ENCODE measurements around the gene CCDC141.

The CCDC141 gene

DNA sequence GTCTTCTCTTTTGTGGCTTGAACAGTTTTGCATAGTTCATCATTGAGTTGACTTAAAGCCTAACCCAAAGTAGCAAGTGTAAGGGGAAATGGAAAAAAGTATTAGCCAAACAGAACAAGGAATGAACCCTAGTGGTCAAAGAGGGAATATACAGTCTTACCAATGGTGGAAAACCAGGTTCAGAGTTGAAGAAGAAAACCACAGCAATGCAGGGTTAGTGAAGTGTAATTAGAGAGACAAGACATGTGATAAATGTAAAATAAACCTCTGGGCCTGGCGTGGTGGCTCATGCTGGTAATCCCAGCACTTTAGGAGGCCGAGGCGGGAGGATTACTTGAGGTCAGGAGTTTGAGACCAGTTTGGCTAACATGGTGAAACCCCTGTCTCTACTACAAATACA lies 245.1 kb downstream of the CCDC141 start:
- H4K20me1 ChIP-seq = no peaks in the 10 kb centered on the region

GRCh38 chr2:178800510-178800909 lies 249.4 kb downstream of the CCDC141 start:
- Histone ChIP-seq H3K36me3 (no peaks in the 10 kb centered on the region), H3K27ac (no peak overlapping the region), H3K9ac (no peak overlapping the region), H3K4me2 (no peak overlapping the region), H3K27me3 (no peaks in the 10 kb centered on the region), H3K4me1 (no peaks in the 10 kb centered on the region), H3K4me3 (no peak overlapping the region), H4K20me1 (no peaks in the 10 kb centered on the region), H3K9me3 (no peaks in the 10 kb centered on the region)
- TF ChIP-seq Cebpa-rat (IDR thresholded peaks at IDR 0.05) = no peak

More for the DNA sequence above, 245.1 kb downstream of the CCDC141 start:
- Histone ChIP-seq H3K9me3 (no peaks in the 10 kb centered on the region), H3K27me3 (no peaks in the 10 kb centered on the region), H3K4me2 (no peak overlapping the region), H3K4me1 (no peaks in the 10 kb centered on the region), H3K27ac (no peak overlapping the region), H3K4me3 (no peak overlapping the region), H3K36me3 (no peaks in the 10 kb centered on the region), H3K9ac (no peak overlapping the region)
- TF ChIP-seq Cebpa-rat (IDR thresholded peaks at IDR 0.05) = no peak

DNA sequence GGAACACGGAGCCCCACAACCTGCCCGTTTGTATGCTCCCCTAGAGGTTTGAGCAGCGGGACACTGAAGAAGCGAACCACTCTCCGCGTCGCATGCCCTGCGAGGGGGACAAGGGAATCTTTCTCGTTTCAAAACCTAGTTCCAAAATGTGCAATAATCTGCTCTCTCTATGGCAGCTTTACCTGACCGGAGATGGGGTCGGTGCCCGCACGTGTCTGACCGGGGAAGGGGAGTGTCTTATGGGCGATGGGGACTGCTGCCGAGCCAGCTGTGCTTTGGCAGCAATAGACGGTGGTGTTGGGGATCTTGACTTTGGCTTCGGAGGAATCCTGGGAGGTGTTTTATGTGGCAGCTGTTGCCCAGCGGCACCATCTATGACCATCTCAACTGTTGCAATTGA lies 250.6 kb downstream of the CCDC141 start:
- TF ChIP-seq Cebpa-rat (IDR thresholded peaks at IDR 0.05) = no peak
- H3K9ac ChIP-seq = no peak overlapping the region
- no peak overlapping the region for H3K4me2 ChIP-seq
- H3K36me3 ChIP-seq = no peaks in the 10 kb centered on the region
- no peaks in the 10 kb centered on the region for H3K9me3 ChIP-seq
- H3K4me1 ChIP-seq = no peaks in the 10 kb centered on the region
- no peaks in the 10 kb centered on the region for H3K27me3 ChIP-seq
- H3K27ac ChIP-seq = no peak overlapping the region
- no peaks in the 10 kb centered on the region for H4K20me1 ChIP-seq
- H3K4me3 ChIP-seq = no peak overlapping the region

GRCh38 chr2:178796079-178796677 lies 253.8 kb downstream of the CCDC141 start:
- Histone ChIP-seq H3K36me3 (no peaks in the 10 kb centered on the region), H3K27ac (no peak overlapping the region), H3K4me3 (no peak overlapping the region), H4K20me1 (no peaks in the 10 kb centered on the region), H3K9ac (no peak overlapping the region), H3K4me1 (no peaks in the 10 kb centered on the region), H3K27me3 (no peaks in the 10 kb centered on the region), H3K9me3 (no peaks in the 10 kb centered on the region), H3K4me2 (no peak overlapping the region)
- no peak for TF ChIP-seq Cebpa-rat (IDR thresholded peaks at IDR 0.05)

DNA sequence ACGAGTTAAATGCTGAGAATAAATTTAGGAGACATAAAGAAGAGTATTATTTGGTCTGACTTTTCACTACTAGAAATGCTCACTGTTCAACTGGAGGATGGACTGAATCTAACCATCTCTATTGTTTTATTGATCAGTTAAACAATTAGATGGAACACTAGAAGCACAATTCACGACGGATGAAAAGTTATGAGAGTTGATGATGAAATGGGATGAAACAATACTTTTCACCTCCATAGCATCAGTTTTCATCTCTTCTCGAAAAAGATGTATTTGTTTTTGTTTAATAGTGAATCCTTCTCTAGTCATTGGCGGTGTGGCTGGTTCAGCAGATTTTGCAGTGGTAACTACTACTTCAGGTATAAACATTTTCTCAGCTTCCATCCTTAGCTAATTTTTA lies 262.0 kb downstream of the CCDC141 start:
- H3K4me3 ChIP-seq = no peak overlapping the region
- H4K20me1 ChIP-seq = no peaks in the 10 kb centered on the region

GRCh38 chr2:178787155-178787554 lies 262.8 kb downstream of the CCDC141 start:
- Histone ChIP-seq H3K4me1 (no peaks in the 10 kb centered on the region), H3K4me3 (no peak overlapping the region), H4K20me1 (no peaks in the 10 kb centered on the region), H3K36me3 (no peaks in the 10 kb centered on the region), H3K4me2 (no peak overlapping the region), H3K9ac (no peak overlapping the region), H3K9me3 (no peaks in the 10 kb centered on the region), H3K27me3 (no peaks in the 10 kb centered on the region), H3K27ac (no peak overlapping the region)
- no peak for TF ChIP-seq Cebpa-rat (IDR thresholded peaks at IDR 0.05)

More for the DNA sequence above, 262.0 kb downstream of the CCDC141 start:
- Histone ChIP-seq H3K4me1 (no peaks in the 10 kb centered on the region), H3K36me3 (no peaks in the 10 kb centered on the region), H3K27me3 (no peaks in the 10 kb centered on the region), H3K9me3 (no peaks in the 10 kb centered on the region), H3K27ac (no peak overlapping the region), H3K9ac (no peak overlapping the region), H3K4me2 (no peak overlapping the region)
- no peak for TF ChIP-seq Cebpa-rat (IDR thresholded peaks at IDR 0.05)

- Histone ChIP-seq H3K27me3 (no peaks in the 10 kb centered on the region), H3K27ac (no peak overlapping the region), H3K36me3 (no peaks in the 10 kb centered on the region), H3K9ac (no peak overlapping the region), H3K4me3 (no peak overlapping the region), H3K4me2 (no peak overlapping the region), H3K9me3 (no peaks in the 10 kb centered on the region), H3K4me1 (no peaks in the 10 kb centered on the region), H4K20me1 (no peaks in the 10 kb centered on the region)
- no peak for TF ChIP-seq Cebpa-rat (IDR thresholded peaks at IDR 0.05)
Measured at GRCh38 chr2:178783889-178784288, 266.0 kb downstream of the CCDC141 start.

DNA sequence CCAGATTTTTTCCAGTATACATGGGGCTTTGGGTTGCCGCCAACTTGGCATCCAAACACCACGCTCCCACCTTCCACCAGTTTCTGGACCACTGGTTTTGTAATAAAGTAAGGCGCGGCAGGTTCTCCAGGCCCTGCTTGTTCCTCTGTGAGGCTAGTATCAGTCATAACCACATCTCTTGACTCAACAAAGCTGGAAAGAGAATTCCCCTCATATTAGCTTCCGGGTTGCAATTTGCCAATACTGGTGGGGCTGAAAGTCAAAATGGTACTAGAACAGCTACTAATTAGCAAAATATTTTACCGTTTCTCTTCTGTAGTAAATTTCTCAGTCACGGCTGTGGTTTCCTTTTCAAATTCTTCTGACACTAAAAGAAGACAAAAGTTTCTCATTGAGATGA lies 267.7 kb downstream of the CCDC141 start:
- no peaks in the 10 kb centered on the region for H3K9me3 ChIP-seq
- H3K4me1 ChIP-seq = no peaks in the 10 kb centered on the region
- no peak overlapping the region for H3K27ac ChIP-seq
- no peak overlapping the region for H3K9ac ChIP-seq
- no peaks in the 10 kb centered on the region for H3K36me3 ChIP-seq
- H3K4me2 ChIP-seq = no peak overlapping the region
- no peaks in the 10 kb centered on the region for H4K20me1 ChIP-seq
- H3K4me3 ChIP-seq = no peak overlapping the region
- no peaks in the 10 kb centered on the region for H3K27me3 ChIP-seq
- no peak for TF ChIP-seq Cebpa-rat (IDR thresholded peaks at IDR 0.05)

Data from BLaER1 (cell line).